IPS-18a (cell line): ENCODE measurements around the gene SHISA5.

Experiments used
- H3K27ac ChIP-seq: one replicate; pipeline ENCODE4 v1.5.1; 2013; ENCODE audit warnings: low read length
- H3K27me3 ChIP-seq: one replicate; pipeline ENCODE4 v1.6.1; 2013; ENCODE audit warnings: mild to moderate bottlenecking, low read length; ENCODE audit not compliant: control insufficient read depth, insufficient read depth
- H3K36me3 ChIP-seq: one replicate; pipeline ENCODE4 v1.6.1; 2013; ENCODE audit warnings: low read depth, low read length; ENCODE audit not compliant: control insufficient read depth
- H3K4me1 ChIP-seq: one replicate; pipeline ENCODE4 v1.6.1; 2013; ENCODE audit warnings: low read depth, low read length; ENCODE audit not compliant: control insufficient read depth
- H3K4me3 ChIP-seq: one replicate; pipeline ENCODE4 v1.5.1; 2013; ENCODE audit warnings: low read length
- H3K9ac ChIP-seq: one replicate; pipeline ENCODE4 v1.6.1; 2013; ENCODE audit warnings: mild to moderate bottlenecking, low read length, moderate library complexity
- H3K9me3 ChIP-seq: one replicate; pipeline ENCODE4 v1.6.1; 2013; ENCODE audit warnings: low read depth, low read length; ENCODE audit not compliant: control insufficient read depth

Gene SHISA5

GRCh38 chr3:48518069-48518468 is 14.1 kb upstream of the SHISA5 start:
- no peaks in the 10 kb centered on the region for H3K27me3 ChIP-seq
- H3K9me3 ChIP-seq, result no peaks in the 10 kb centered on the region
- H3K4me3 ChIP-seq, result no peak overlapping the region
- no peaks in the 10 kb centered on the region for H3K4me1 ChIP-seq
- no peak overlapping the region for H3K27ac ChIP-seq
- no peaks in the 10 kb centered on the region for H3K36me3 ChIP-seq
- H3K9ac ChIP-seq, result no peak overlapping the region

DNA sequence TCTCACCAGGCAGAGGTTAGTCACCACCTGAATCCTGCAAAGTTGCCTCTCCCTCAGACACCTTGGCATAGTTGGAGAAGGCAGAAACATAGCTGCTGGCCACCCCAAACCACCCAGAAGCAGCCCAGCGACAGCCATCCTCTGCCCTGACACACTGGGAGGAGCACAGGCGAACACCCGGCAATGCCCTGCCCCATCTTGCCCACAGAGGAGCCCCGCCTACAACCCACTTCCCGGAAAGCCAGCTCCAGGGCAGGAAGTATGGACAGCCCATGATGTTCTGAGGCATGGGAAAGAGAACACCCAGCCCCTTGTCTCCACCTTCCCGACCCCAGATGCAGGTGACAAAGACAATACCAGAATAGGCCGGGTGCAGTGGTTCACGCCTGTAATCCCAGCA is 12.6 kb upstream of the SHISA5 start:
- Histone ChIP-seq H3K36me3 (no peaks in the 10 kb centered on the region), H3K9me3 (no peaks in the 10 kb centered on the region), H3K9ac (no peak overlapping the region), H3K4me3 (no peak overlapping the region), H3K27ac (no peak overlapping the region), H3K4me1 (no peaks in the 10 kb centered on the region), H3K27me3 (no peaks in the 10 kb centered on the region)

GRCh38 chr3:48514431-48515227 is 10.7 kb upstream of the SHISA5 start:
- Histone ChIP-seq H3K36me3 (no peaks in the 10 kb centered on the region), H3K4me3 (no peak overlapping the region), H3K9ac (no peak overlapping the region), H3K4me1 (no peaks in the 10 kb centered on the region), H3K27me3 (no peaks in the 10 kb centered on the region), H3K27ac (no peak overlapping the region), H3K9me3 (no peaks in the 10 kb centered on the region)

DNA sequence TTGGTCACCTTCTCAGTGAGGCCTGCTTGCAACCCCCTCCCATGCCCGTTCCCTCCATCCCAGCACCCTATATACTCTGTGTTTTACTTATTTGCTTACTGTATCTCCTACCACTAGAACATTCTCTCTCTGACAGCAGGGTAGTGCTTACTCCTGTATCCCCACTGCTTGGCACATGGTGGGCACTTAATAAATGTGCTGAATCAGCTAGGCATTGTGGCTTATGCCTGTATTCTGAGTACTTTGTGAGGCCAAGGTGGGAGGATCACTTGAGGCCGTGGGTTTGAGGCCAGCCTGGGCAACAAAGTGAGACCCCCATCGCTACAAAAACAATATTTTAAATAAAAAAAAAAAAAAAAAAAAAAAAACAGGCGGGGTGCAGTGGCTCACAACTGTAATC is 7.6 kb upstream of the SHISA5 start:
- H3K4me3 ChIP-seq, result no peak overlapping the region
- H3K27me3 ChIP-seq, result no peaks in the 10 kb centered on the region
- H3K36me3 ChIP-seq, result no peaks in the 10 kb centered on the region
- H3K27ac ChIP-seq, result no peak overlapping the region
- H3K9me3 ChIP-seq, result no peaks in the 10 kb centered on the region
- H3K4me1 ChIP-seq, result peaks cover 4% of the 10 kb centered on the region
- H3K9ac ChIP-seq, result no peak overlapping the region

DNA sequence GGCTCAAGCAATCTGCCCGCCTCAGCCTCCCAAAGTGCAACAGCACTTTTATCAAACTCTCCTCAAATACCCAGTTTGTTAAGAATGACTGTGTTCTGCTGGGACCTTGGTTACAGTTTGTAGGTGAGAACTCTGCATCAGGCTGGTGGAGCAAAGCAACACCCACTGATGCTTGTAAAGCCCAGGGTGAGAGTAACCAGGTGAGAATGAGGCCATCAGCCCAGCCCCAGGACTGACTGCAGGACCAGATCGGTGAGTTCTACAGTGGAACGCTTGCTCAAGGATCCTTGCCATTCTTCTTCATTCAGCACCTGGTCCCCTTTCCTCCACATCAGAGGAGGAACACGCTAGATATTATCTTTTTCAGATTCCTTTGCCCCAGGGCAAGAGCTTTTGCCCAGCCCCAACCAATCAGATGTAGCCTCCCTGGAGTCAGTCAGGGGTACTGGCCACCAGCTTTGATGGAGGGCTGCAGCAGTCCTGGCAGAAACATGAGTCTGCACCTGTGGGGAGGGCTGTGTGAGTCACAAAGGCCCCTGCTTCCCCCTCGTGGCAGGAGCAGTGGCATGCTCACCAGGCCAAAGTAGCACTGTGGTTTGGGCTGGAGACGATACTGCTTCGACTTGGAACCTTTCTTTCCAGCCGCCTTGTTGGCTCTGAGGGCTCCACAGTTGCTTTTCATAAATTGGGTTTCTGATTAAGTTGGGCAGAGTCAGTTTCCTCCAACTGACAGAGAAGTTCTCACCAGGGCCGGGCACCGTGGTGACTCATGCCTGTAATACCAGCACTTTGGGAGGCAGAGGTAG is 3.5 kb upstream of the SHISA5 start:
- Histone ChIP-seq H3K9ac (no peak overlapping the region), H3K27me3 (peaks cover 8% of the 10 kb centered on the region), H3K9me3 (no peaks in the 10 kb centered on the region), H3K4me1 (peaks cover 20% of the 10 kb centered on the region), H3K4me3 (no peak overlapping the region), H3K36me3 (no peaks in the 10 kb centered on the region), H3K27ac (no peak overlapping the region)

GRCh38 chr3:48505968-48506504 is 2.1 kb upstream of the SHISA5 start:
- Histone ChIP-seq H3K9me3 (no peaks in the 10 kb centered on the region), H3K27me3 (peaks cover 8% of the 10 kb centered on the region), H3K27ac (no peak overlapping the region), H3K36me3 (no peaks in the 10 kb centered on the region), H3K4me1 (peaks cover 20% of the 10 kb centered on the region), H3K4me3 (no peak overlapping the region), H3K9ac (no peak overlapping the region)

GRCh38 chr3:48505146-48505545 is 1.2 kb upstream of the SHISA5 start:
- no peaks in the 10 kb centered on the region for H3K9me3 ChIP-seq
- no peak overlapping the region for H3K4me3 ChIP-seq
- H3K27ac ChIP-seq, result no peak overlapping the region
- H3K27me3 ChIP-seq, result peaks cover 8% of the 10 kb centered on the region
- H3K9ac ChIP-seq, result no peak overlapping the region
- H3K4me1 ChIP-seq, result peaks cover 20% of the 10 kb centered on the region
- peaks cover 1% of the 10 kb centered on the region for H3K36me3 ChIP-seq

- H3K4me1 ChIP-seq, result peaks cover 20% of the 10 kb centered on the region
- H3K27ac ChIP-seq, result no peak overlapping the region
- peaks cover 5% of the 10 kb centered on the region for H3K36me3 ChIP-seq
- H3K9me3 ChIP-seq, result no peaks in the 10 kb centered on the region
- peak overlapping the region; percentile 68 for H3K4me3 ChIP-seq
- H3K27me3 ChIP-seq, result peaks cover 8% of the 10 kb centered on the region
- peak overlapping the region; percentile 55 for H3K9ac ChIP-seq
These were observed 448 bp downstream of the SHISA5 start for GRCh38 chr3:48503401-48504050.

GRCh38 chr3:48502728-48503168 is 1.2 kb downstream of the SHISA5 start:
- Histone ChIP-seq H3K4me3 (peak overlapping the region; percentile 68), H3K27ac (no peak overlapping the region), H3K9ac (no peak overlapping the region)

DNA sequence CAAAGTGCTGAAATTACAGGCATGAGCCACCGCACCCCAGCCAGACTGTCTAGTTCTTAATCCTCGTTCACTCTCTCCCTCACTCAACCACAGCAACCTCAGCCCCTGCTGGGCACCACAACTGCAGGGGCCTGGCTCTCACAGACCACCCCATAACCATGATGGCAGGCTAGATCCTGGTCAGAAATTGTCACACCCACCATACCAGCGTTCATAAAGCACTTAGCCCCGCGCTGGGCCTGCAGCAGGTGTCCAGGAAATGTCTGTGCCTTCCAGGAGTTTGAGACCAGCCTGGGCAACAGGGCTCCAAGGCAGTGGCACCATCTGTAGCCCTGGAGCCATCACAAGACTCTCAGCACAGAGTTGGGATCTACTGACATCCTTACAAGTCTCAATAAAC is 1.9 kb downstream of the SHISA5 start:
- Histone ChIP-seq H3K9ac (no peak overlapping the region), H3K27me3 (peaks cover 8% of the 10 kb centered on the region), H3K36me3 (peaks cover 5% of the 10 kb centered on the region), H3K27ac (no peak overlapping the region), H3K4me3 (no peak overlapping the region), H3K4me1 (peaks cover 16% of the 10 kb centered on the region), H3K9me3 (no peaks in the 10 kb centered on the region)

More at GRCh38 chr3:48502728-48503168, 1.2 kb downstream of the SHISA5 start:
- Histone ChIP-seq H3K27me3 (peaks cover 8% of the 10 kb centered on the region), H3K36me3 (peaks cover 5% of the 10 kb centered on the region), H3K9me3 (no peaks in the 10 kb centered on the region), H3K4me1 (peaks cover 20% of the 10 kb centered on the region)

GRCh38 chr3:48501196-48501595 is 2.8 kb downstream of the SHISA5 start:
- H3K4me1 ChIP-seq, result peaks cover 16% of the 10 kb centered on the region
- peaks cover 8% of the 10 kb centered on the region for H3K27me3 ChIP-seq
- no peak overlapping the region for H3K4me3 ChIP-seq
- no peak overlapping the region for H3K27ac ChIP-seq
- no peak overlapping the region for H3K9ac ChIP-seq
- H3K9me3 ChIP-seq, result no peaks in the 10 kb centered on the region
- H3K36me3 ChIP-seq, result peaks cover 5% of the 10 kb centered on the region
